HepG2 (cell line): ENCODE measurements around the gene TSGA10. TPM values are rescaled to one million over a fixed set of nuclear protein-coding genes. Genes with fewer than 3 reads are reported as not detected.

Experiments
- FOXA1 ChIP-seq, 2 experiments: fragments of 450-650 bp in 1 of 2; sonication (generic) in 1 of 2; formaldehyde crosslinking in 1 of 2; IDR thresholded peaks; 2 replicates each; pipeline versions ENCODE4 v1.4.0 to v1.6.1; 2016 to 2020; ENCODE audit warnings: missing genetic modification reagents in 1 of 2
- GABPA ChIP-seq, 2 experiments: IDR thresholded peaks; 2 replicates each; pipeline ENCODE4 v1.6.1; 2011 to 2016; ENCODE audit warnings: low read depth in 2 of 2, low read length in 1 of 2, missing biosample characterization in 1 of 2, missing genetic modification characterization in 1 of 2
- GABPB1 ChIP-seq: IDR thresholded peaks from 2 replicates; pipeline ENCODE4 v1.6.1; 2016; ENCODE audit warnings: mild to moderate bottlenecking, missing genetic modification reagents, moderate library complexity, missing compliant biosample characterization
- HNF4G ChIP-seq, 2 experiments: sonication (generic) in 1 of 2; formaldehyde crosslinking in 1 of 2; IDR thresholded peaks; 2 replicates each; pipeline versions ENCODE4 v1.4.0 to v1.6.1; 2011 to 2020; ENCODE audit warnings: borderline replicate concordance in 2 of 2, low read depth in 2 of 2, mild to moderate bottlenecking in 2 of 2, low read length in 1 of 2, missing genetic modification reagents in 1 of 2, moderate library complexity in 1 of 2
- MTA3 ChIP-seq: sonication (generic); formaldehyde crosslinking; IDR thresholded peaks from 2 replicates; pipeline ENCODE4 v1.4.0; 2020; ENCODE audit warnings: missing genetic modification reagents
- NFYC ChIP-seq: IDR thresholded peaks from 2 replicates; pipeline ENCODE4 v1.6.1; 2016; ENCODE audit warnings: missing genetic modification reagents, missing compliant biosample characterization
- PITX1 ChIP-seq: sonication (generic); formaldehyde crosslinking; IDR thresholded peaks from 2 replicates; pipeline ENCODE4 v1.5.1; 2020; ENCODE audit warnings: mild to moderate bottlenecking, missing genetic modification reagents
- PRMT3 ChIP-seq: sonication (generic); formaldehyde crosslinking; IDR thresholded peaks from 2 replicates; pipeline ENCODE4 v1.8.1; 2022; ENCODE audit warnings: low read depth, mild to moderate bottlenecking, moderate library complexity, missing genetic modification reagents, borderline replicate concordance
- RFX1 ChIP-seq: fragments of 450-650 bp; IDR thresholded peaks from 2 replicates; pipeline ENCODE4 v1.6.1; 2017
- SIN3A ChIP-seq: IDR thresholded peaks from 2 replicates; pipeline ENCODE4 v1.6.1; 2011; ENCODE audit warnings: low read depth, mild to moderate bottlenecking, control low read depth, low read length, borderline replicate concordance
- SNAI1 ChIP-seq: sonication (generic); formaldehyde crosslinking; IDR thresholded peaks from 2 replicates; pipeline ENCODE4 v1.5.0; 2020; ENCODE audit warnings: mild to moderate bottlenecking, missing genetic modification reagents, borderline replicate concordance
- ZNF329 ChIP-seq: sonication (generic); formaldehyde crosslinking; IDR thresholded peaks from 2 replicates; pipeline ENCODE4 v1.9.0; 2021; ENCODE audit warnings: low read depth, mild to moderate bottlenecking, missing genetic modification reagents
- ZNF354B ChIP-seq: sonication (generic); formaldehyde crosslinking; IDR thresholded peaks from 2 replicates; pipeline ENCODE4 v1.8.0; 2022; ENCODE audit warnings: mild to moderate bottlenecking, missing genetic modification reagents
- ZNF530 ChIP-seq: sonication (generic); formaldehyde crosslinking; IDR thresholded peaks from 2 replicates; pipeline ENCODE4 v1.5.0; 2020; ENCODE audit warnings: low read depth, mild to moderate bottlenecking, missing genetic modification reagents
- ZNF543 ChIP-seq: sonication (generic); formaldehyde crosslinking; IDR thresholded peaks from 2 replicates; pipeline ENCODE4 v1.4.0; 2020; ENCODE audit warnings: mild to moderate bottlenecking, missing genetic modification reagents
- ZNF549 ChIP-seq: sonication (generic); formaldehyde crosslinking; IDR thresholded peaks from 2 replicates; pipeline ENCODE4 v1.5.0; 2020; ENCODE audit warnings: missing genetic modification reagents
- ZNF558 ChIP-seq: sonication (generic); formaldehyde crosslinking; IDR thresholded peaks from 2 replicates; pipeline ENCODE4 v1.9.0; 2022; ENCODE audit warnings: mild to moderate bottlenecking, missing genetic modification reagents, borderline replicate concordance
- ZNF775 ChIP-seq: sonication (generic); formaldehyde crosslinking; IDR thresholded peaks from 2 replicates; pipeline ENCODE4 v1.4.0; 2020; ENCODE audit warnings: missing genetic modification reagents, mild to moderate bottlenecking, moderate library complexity, borderline replicate concordance
- ZNF83 ChIP-seq: sonication (generic); formaldehyde crosslinking; IDR thresholded peaks from 2 replicates; pipeline ENCODE4 v1.4.0; 2020; ENCODE audit warnings: missing genetic modification reagents, mild to moderate bottlenecking, borderline replicate concordance
- ZSCAN20 ChIP-seq: sonication (generic); formaldehyde crosslinking; IDR thresholded peaks from 2 replicates; pipeline ENCODE4 v1.4.0; 2020; ENCODE audit warnings: missing genetic modification reagents, mild to moderate bottlenecking, borderline replicate concordance
- polyA plus RNA-seq, 8 experiments: library from polyadenylated mRNA; depleted of rRNA in 3 of 8; stranded (reverse) in 7 of 8; unstranded in 1 of 8; fragments of >200 nt; fragmentation: Illumina TruSeq in 4 of 8; extraction: Trizol in 4 of 8; gene quantifications; 2 replicates each; pipeline versions ENCODE4 v1.2.1 to v1.2.3, GENCODE V29; 2011 to 2016; ENCODE audit warnings: low read depth in 4 of 8, missing spikeins in 1 of 8, mixed read lengths in 1 of 8; ENCODE audit not compliant: insufficient read depth in 1 of 8
- total RNA-seq, 5 experiments: library from RNA; depleted of rRNA; stranded (reverse); fragments of >200 nt; fragmentation: Illumina TruSeq; extraction: Trizol; gene quantifications; 2 replicates each; pipeline ENCODE4 v1.2.3, GENCODE V29; 2016; ENCODE audit warnings: low read depth in 1 of 5
- TF ChIP-seq, protein P1 (sequence below): sonication (generic); formaldehyde crosslinking; IDR thresholded peaks from 2 replicates; pipeline ENCODE4 v1.4.0; 2020; ENCODE audit warnings: missing genetic modification reagents
- TF ChIP-seq, protein P2 (sequence below): sonication (generic); formaldehyde crosslinking; IDR thresholded peaks from 2 replicates; pipeline ENCODE4 v1.4.0; 2020; ENCODE audit warnings: mild to moderate bottlenecking, missing genetic modification reagents

The TSGA10 gene
- total and polyA plus RNA-seq, 2 of the 13 experiments (the other 11 are each of a cell fraction or from before 2014, with no cell fraction given): 4.7 to 13.1 TPM

DNA sequence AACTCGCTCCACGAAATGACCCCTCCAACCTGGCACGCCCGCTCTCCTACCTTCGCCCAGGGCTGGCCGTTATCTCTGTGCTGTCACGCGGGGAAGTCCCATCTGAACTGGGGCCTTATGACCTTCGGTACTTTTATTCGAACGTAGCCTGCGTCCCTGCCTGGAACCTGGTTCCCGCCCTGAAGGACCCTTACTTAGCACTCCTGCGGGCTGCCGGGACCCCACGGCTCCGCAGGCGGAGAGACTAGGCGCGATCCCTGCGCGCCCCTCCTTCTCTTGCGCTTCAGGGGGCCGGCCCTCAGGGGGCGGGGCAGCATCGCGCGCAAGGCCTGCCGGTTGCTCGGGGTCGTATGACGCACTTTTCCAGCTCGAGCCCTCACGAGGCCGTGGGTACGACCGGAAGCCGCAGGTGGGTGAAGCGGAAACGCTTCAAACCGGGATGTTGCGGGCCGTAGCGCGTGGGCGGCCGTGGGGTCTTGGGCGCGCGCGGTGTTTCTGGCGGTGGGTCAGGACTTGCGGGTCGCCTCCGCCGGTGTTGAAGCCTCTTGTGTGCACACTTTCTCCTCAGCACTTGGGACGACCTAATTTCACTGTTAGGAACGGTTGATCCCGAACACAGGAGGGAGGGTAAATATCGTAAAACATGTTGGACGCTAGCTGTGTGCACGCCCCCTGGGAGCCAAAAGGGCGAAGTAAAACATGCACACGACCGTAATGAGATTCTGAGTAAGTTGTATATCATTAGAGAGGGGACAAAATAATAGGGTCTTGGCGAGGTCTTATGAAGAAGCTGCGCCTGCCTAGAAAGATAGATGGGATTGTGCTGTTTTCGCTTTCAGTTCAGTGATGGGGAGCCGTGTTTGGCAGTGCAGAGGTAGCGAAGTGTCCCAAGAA, at the start of gene TSGA10, which contains the start of gene LIPT1 (continued):
- TF ChIP-seq HNF4G (IDR thresholded peaks at IDR 0.05; ENCODE audit: borderline replicate concordance, low read depth, low read length) (no peak), HNF4G (CRISPR knock-in tag; IDR thresholded peaks at IDR 0.05; ENCODE audit: borderline replicate concordance, low read depth) (peak; percentile 79), RFX1 (no peak), GABPB1 (peak; percentile 98), GABPA (IDR thresholded peaks at IDR 0.05; ENCODE audit: low read depth, low read length) (peak; percentile 96), GABPA (CRISPR knock-in tag; IDR thresholded peaks at IDR 0.05; ENCODE audit: low read depth) (peak; percentile 97), ZNF530 (CRISPR knock-in tag) (no peak), ZNF354B (CRISPR knock-in tag) (peak; percentile 98), PRMT3 (CRISPR knock-in tag) (peak; percentile 96), ZNF83 (CRISPR knock-in tag) (no peak), SIN3A (peak; percentile 94; the same call in 1 of the 2 replicates), FOXA1 (IDR thresholded peaks at IDR 0.05) (no peak), FOXA1 (CRISPR knock-in tag; IDR thresholded peaks at IDR 0.05) (peak; percentile 48), ZNF543 (CRISPR knock-in tag) (peak; percentile 98), ZNF775 (CRISPR knock-in tag) (peak; percentile 91; the same call in 1 of the 2 replicates), SNAI1 (CRISPR knock-in tag) (peak; percentile 72; the same call in 1 of the 2 replicates), NFYC (CRISPR knock-in tag) (peak; percentile 61; the same call in 1 of the 2 replicates), ZNF549 (CRISPR knock-in tag) (0 out of 2 replicates have a peak, but pooled peaks have one; percentile 20), ZSCAN20 (CRISPR knock-in tag) (peak; percentile 87), ZNF329 (CRISPR knock-in tag) (peak; percentile 92), ZNF558 (CRISPR knock-in tag) (peak; percentile 98; the same call in 1 of the 2 replicates), MTA3 (CRISPR knock-in tag) (no peak), PITX1 (CRISPR knock-in tag) (peak; percentile 90)
- TF ChIP-seq, protein P1, sequence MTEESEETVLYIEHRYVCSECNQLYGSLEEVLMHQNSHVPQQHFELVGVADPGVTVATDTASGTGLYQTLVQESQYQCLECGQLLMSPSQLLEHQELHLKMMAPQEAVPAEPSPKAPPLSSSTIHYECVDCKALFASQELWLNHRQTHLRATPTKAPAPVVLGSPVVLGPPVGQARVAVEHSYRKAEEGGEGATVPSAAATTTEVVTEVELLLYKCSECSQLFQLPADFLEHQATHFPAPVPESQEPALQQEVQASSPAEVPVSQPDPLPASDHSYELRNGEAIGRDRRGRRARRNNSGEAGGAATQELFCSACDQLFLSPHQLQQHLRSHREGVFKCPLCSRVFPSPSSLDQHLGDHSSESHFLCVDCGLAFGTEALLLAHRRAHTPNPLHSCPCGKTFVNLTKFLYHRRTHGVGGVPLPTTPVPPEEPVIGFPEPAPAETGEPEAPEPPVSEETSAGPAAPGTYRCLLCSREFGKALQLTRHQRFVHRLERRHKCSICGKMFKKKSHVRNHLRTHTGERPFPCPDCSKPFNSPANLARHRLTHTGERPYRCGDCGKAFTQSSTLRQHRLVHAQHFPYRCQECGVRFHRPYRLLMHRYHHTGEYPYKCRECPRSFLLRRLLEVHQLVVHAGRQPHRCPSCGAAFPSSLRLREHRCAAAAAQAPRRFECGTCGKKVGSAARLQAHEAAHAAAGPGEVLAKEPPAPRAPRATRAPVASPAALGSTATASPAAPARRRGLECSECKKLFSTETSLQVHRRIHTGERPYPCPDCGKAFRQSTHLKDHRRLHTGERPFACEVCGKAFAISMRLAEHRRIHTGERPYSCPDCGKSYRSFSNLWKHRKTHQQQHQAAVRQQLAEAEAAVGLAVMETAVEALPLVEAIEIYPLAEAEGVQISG (CRISPR knock-in tag): peak; percentile 96
- TF ChIP-seq, protein P2, sequence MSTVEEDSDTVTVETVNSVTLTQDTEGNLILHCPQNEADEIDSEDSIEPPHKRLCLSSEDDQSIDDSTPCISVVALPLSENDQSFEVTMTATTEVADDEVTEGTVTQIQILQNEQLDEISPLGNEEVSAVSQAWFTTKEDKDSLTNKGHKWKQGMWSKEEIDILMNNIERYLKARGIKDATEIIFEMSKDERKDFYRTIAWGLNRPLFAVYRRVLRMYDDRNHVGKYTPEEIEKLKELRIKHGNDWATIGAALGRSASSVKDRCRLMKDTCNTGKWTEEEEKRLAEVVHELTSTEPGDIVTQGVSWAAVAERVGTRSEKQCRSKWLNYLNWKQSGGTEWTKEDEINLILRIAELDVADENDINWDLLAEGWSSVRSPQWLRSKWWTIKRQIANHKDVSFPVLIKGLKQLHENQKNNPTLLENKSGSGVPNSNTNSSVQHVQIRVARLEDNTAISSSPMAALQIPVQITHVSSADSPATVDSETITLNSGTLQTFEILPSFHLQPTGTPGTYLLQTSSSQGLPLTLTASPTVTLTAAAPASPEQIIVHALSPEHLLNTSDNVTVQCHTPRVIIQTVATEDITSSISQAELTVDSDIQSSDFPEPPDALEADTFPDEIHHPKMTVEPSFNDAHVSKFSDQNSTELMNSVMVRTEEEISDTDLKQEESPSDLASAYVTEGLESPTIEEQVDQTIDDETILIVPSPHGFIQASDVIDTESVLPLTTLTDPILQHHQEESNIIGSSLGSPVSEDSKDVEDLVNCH (CRISPR knock-in tag): peak; percentile 82
